NCI-H2196 (cell line): ENCODE data around the gene HRC.
"Not testable (repeated sequence)": the region's sequence is repeated elsewhere in the genome, so short reads cannot be mapped to it uniquely, and the experiment has no call there.

ENCODE experiments used
- DNase-seq: peaks from one replicate; lab custom pipeline; 2025; ENCODE audit not compliant: unreplicated experiment; lab: John Stamatoyannopoulos, UW

Gene HRC, protein sequence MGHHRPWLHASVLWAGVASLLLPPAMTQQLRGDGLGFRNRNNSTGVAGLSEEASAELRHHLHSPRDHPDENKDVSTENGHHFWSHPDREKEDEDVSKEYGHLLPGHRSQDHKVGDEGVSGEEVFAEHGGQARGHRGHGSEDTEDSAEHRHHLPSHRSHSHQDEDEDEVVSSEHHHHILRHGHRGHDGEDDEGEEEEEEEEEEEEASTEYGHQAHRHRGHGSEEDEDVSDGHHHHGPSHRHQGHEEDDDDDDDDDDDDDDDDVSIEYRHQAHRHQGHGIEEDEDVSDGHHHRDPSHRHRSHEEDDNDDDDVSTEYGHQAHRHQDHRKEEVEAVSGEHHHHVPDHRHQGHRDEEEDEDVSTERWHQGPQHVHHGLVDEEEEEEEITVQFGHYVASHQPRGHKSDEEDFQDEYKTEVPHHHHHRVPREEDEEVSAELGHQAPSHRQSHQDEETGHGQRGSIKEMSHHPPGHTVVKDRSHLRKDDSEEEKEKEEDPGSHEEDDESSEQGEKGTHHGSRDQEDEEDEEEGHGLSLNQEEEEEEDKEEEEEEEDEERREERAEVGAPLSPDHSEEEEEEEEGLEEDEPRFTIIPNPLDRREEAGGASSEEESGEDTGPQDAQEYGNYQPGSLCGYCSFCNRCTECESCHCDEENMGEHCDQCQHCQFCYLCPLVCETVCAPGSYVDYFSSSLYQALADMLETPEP

GRCh38 chr19:49155005-49155819, at the start of gene HRC:
TSS of gene HRC (minus strand) at chr19:49155396. CDS start at chr19:49155237, 159 bp downstream.
- DNase-seq, result no peak

- DNase-seq, result no peak
Measured at GRCh38 chr19:49201042-49201441, 45.8 kb upstream of the HRC start.

- no peak for DNase-seq
Measured at GRCh38 chr19:49200238-49200862, 45.2 kb upstream of the HRC start.

GRCh38 chr19:49196527-49197240, 41.5 kb upstream of the HRC start:
- peak; percentile 77 for DNase-seq

DNA sequence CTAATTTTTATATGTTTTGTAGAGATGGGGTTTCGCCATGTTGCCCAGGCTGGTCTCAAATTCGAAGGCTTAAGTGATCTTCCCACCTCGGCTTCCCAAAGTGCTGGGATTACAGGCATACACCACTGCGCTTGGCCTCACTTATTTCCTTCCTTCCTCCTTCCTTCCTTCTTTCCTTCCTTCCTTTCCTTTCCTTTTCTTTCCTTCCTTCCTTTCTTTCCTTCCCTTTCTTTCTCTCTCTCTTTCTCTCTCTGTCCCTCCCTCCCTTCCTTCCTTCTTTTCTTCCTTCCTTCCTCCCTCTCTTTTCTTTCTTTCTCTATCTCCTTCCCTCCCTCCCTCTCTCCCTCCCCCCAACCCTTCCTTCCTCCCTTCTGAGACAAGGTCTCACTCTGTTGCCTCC, 39.2 kb upstream of the HRC start:
- no peak for DNase-seq

DNA sequence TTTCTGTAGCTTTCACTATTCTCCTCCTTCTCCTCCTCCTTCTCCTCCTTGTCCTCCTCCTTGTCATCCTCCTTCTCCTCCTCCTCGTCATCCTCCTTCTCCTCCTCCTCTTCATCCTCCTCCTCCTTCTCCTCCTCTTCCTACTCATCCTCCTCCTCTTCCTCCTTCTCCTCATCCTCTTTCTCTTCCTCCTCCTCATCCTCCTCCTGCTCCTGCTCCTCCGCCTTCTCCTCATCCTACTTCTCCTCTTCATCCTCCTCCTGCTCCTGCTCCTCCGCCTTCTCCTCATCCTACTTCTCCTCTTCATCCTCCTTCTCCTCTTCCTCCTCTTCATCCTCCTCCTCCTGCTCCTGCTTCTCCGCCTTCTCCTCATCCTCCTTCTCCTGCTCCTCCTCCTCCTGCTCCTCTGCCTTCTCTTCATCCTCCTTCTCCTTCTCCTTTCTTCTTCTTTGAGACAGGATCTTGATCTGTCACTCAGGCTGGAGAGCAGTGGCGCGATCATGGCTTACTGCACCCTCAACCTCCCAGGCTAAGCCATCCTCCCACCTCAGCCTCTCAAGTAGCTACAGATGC, 38.7 kb upstream of the HRC start:
- DNase-seq, result no peak

GRCh38 chr19:49190781-49191180, 35.6 kb upstream of the HRC start:
- DNase-seq, result no peak

GRCh38 chr19:49189259-49189658, 34.1 kb upstream of the HRC start:
- DNase-seq, result no peak

DNA sequence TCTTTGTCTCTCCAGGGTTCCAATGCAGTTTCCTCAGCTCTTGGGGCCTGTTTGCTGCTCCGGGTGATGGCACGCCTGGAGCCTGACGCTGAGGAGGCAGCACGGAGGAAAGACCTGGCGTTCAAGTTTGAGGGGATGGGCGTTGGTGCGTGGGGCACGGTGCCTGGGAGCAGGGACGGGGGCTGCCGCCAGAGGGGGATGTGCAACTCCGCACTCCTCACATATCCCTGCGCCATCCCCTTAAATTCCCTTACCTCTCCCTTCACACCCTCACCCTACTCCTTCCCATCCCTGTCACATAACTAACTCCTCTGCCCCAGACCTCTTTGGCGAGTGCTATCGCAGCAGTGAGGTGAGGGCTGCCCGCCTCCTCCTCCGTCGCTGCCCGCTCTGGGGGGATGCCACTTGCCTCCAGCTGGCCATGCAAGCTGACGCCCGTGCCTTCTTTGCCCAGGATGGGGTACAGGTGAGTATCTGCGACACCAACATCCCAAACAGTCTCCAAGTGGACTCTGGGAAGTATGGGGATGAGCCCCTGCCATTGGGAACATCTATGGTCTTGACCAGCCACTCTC, 33.5 kb upstream of the HRC start:
- no peak for DNase-seq

DNA sequence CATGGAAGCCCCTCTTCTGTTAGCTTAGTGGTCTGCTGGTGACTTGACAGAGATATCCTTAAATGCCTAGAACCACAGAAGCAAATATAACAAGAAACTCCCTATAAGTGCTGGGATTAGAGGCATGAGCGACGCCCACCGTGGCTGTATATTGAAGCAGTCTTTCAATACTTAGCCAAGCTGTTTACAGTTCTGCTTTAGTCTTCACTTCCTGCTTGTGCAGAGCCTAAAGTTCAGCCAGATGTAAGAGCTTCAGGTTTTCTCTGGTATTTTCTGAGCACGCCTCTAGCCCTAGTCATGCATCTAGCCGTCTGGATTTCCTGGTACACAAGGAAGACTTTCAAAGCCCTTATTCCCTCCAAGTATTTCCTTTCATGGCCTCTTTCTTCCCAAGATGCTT, 30.9 kb upstream of the HRC start:
- DNase-seq, result no peak

DNA sequence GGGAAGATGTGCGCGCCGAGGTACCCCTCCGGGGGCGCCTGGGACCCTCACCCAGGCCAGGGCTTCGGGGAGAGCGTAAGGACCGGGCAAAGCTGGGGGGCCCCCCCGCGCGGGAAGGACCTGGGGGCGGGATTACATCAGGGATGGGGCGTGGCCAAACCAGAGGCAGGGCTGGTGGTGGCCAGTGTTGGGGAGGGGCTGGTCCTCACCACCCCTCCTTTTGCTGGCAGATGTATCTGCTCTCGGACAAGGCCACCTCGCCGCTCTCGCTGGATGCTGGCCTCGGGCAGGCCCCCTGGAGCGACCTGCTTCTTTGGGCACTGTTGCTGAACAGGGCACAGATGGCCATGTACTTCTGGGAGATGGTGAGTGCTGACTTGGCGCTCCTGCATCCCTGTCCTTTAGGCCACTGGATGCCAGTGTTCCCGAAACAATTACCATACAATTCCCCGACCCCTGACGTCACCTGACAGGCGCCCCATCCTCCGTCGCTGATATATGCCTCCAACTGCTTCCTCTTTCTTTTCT, 27.7 kb upstream of the HRC start:
- no peak for DNase-seq

DNA sequence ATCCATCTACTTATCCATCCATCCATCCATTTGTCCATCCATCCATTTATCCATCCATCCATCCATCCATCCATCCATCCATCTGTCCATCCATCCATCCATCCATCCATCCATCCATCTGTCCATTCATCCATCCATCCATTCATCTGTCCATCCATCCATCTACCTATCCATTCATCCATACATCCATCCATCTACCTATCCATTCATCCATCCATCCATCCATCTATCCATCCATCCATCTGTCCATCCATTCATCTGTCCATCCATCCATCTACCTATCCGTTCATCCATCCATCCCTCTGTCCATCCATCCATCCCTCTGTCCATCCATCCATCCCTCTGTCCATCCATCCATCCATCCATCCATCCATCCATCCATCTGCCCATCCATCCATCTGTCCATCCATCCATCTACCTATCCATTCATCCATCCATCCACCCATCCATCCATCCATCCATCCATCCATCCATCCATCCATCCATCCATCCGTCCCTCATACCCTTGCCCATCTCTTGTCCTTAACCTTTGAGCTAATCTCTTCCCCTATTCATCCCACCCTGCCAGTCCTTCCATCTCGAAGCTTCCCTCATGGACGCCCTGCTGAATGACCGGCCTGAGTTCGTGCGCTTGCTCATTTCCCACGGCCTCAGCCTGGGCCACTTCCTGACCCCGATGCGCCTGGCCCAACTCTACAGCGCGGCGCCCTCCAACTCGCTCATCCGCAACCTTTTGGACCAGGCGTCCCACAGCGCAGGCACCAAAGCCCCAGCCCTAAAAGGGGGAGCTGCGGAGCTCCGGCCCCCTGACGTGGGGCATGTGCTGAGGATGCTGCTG, 27.0 kb upstream of the HRC start:
- not testable (repeated sequence) for DNase-seq

DNA sequence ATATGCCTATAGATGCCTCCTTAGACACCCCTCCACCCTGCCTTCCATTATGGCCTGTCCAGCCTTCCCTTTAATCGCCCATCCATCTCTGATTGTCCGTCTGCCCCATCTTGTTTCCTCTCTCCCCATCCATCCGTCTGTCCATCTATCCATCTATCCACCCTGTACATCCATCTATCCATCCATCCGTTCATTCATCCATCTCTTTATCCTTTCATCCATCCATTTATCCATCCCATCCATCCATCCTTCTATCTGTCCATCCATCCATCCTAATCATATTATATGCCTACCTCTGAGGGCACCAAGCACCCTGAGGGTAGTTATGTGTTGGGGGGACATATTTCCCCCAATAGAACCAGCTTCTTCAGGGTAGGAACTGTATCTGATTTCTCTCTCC, 25.5 kb upstream of the HRC start:
- no peak for DNase-seq

DNA sequence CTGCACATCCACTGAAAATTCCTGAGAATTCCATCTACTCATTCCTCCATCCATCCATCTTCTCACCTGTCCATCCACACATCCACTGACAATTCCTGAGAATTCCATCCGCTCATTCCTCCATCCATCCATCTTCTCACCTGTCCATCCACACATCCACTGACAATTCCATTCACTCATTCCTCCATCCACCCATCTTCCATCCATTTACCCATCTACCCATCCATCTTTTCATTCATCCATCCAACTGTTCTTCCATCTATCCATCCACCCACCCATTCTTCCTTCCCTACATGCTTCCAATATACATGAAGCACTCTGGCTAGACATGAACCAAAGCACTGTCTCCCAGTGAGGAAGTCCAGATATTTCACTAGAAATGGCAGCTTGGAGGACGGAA, 18.0 kb upstream of the HRC start:
- no peak for DNase-seq

GRCh38 chr19:49168421-49168820, 13.2 kb upstream of the HRC start:
- no peak for DNase-seq

GRCh38 chr19:49167857-49168409, 12.7 kb upstream of the HRC start:
- no peak for DNase-seq

GRCh38 chr19:49165865-49166301, 10.7 kb upstream of the HRC start:
- DNase-seq, result no peak

DNA sequence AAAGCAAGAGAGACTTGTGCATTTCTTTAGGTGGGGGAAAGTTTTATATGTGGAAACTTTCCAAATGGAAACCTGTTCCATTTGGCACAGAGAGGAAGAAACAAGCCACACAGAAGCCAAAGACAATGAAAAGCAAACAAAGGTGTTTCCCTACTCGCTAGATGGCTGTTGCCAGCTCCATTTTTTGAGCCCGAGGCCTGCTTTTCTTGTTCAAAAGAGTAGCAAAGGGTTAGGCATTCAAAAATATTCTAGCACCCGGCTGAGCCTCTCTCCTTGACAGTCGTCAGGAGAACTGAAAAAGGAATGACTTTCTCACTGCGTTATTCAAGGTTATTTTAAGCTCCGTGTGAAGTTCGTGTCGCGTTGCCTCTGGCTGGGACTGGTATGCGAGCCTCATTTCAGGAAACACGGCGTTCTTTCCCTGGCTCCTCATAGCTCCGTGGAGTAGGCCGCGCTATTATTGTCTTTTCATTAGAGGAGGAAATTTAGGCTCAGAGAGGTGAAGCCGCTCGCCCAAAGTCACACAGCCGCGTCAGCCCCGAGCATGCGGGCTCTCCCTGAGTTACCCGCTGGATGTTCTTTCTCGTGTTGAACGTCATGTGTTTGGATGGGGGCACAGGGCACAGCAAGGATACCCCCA, 10.0 kb upstream of the HRC start:
- DNase-seq, result peak; percentile 29
